GM12878 (cell line): ENCODE data around the gene DOCK1. TPM values are rescaled to one million over a fixed set of nuclear protein-coding genes. Genes with fewer than 3 reads are reported as not detected.

ENCODE experiments used
- ATAC-seq: fragments of 200-7000 bp; cut with Tn5 transposase; 3 replicates; pipeline ENCODE4 v1.9.1; 2020; ENCODE audit warnings: mild to moderate bottlenecking, moderate library complexity
- BruUV-seq: library from RNA; stranded (reverse); fragments of 400-500 nt; replicated peaks from 2 replicates; lab custom pipeline; 2021; lab: Mats Ljungman, UMichigan
- CTCF ChIA-PET: fragments of 300-600 bp; sonication (Branson Sonifier 250); formaldehyde crosslinking; extraction: SDS; loops from one replicate; lab custom pipeline; 2021; ENCODE audit warnings: inconsistent platforms; lab: Yijun Ruan, JAX
- POLR2A ChIA-PET: fragments of 350-600 bp; formaldehyde crosslinking; extraction: SDS; loops from one replicate; lab custom pipeline; 2021; ENCODE audit warnings: inconsistent platforms; lab: Charles Lee
- RAD21 ChIA-PET: fragments of 300-600 bp; sonication (Branson Sonifier 250); formaldehyde crosslinking; loops from one replicate; lab custom pipeline; 2023; ENCODE audit warnings: antibody characterized with exemption; ENCODE audit not compliant: unreplicated experiment; lab: Charles Lee
- SMC1A ChIA-PET: fragments of 300-600 bp; sonication (Branson Sonifier 250); formaldehyde crosslinking; loops from one replicate; lab custom pipeline; 2023; ENCODE audit not compliant: unreplicated experiment, uncharacterized antibody; lab: Charles Lee
- DNase-seq: peaks from one replicate; pipeline ENCODE4 v3.0.0-alpha.2; 2011; ENCODE audit warnings: low read depth, low spot score
- FAIRE-seq: peaks from 3 replicates; lab custom pipeline; 2011; peaks lifted over from hg19 to GRCh38; lab: Jason Lieb, UNC
- H2AFZ ChIP-seq: 2 replicates; pipeline ENCODE4 v1.6.0; 2011; ENCODE audit warnings: low read depth, low read length, control low read depth; ENCODE audit not compliant: control insufficient read depth
- H3K27ac ChIP-seq: 2 replicates; pipeline ENCODE4 v1.5.1; 2011; ENCODE audit warnings: control low read depth; ENCODE audit not compliant: control insufficient read depth, insufficient read depth
- H3K27me3 ChIP-seq, 2 experiments: replicated peaks in 1 of 2; 2 replicates each; pipeline versions ENCODE4 v1.6.0 to v1.6.1; 2011; ENCODE audit warnings: low read length in 1 of 2; ENCODE audit not compliant: control insufficient read depth in 2 of 2, insufficient read depth in 2 of 2
- H3K36me3 ChIP-seq, 2 experiments: 2 replicates each; pipeline ENCODE4 v1.5.1; 2011; ENCODE audit warnings: low read length in 1 of 2; ENCODE audit not compliant: control insufficient read depth in 2 of 2, insufficient read depth in 2 of 2
- H3K4me1 ChIP-seq: 2 replicates; pipeline ENCODE4 v1.6.1; 2011; ENCODE audit warnings: mild to moderate bottlenecking, low read length, moderate library complexity, mixed read lengths; ENCODE audit not compliant: control insufficient read depth, insufficient read depth
- H3K4me2 ChIP-seq: 2 replicates; pipeline ENCODE4 v1.6.0; 2011; ENCODE audit warnings: control low read depth; ENCODE audit not compliant: control insufficient read depth, insufficient read depth
- H3K4me3 ChIP-seq: fragments of 200-600 bp; sonication (generic); 2 replicates; pipeline ENCODE4 v1.5.1; 2016
- H3K79me2 ChIP-seq: 2 replicates; pipeline ENCODE4 v1.6.0; 2011; ENCODE audit warnings: low read length; ENCODE audit not compliant: control insufficient read depth, insufficient read depth
- H3K9ac ChIP-seq: 2 replicates; pipeline ENCODE4 v1.8.0; 2011; ENCODE audit warnings: low read length, control low read depth, mixed read lengths; ENCODE audit not compliant: control insufficient read depth, insufficient read depth
- H3K9me3 ChIP-seq: replicated peaks from 3 replicates; pipeline ENCODE4 v1.5.1; 2011; ENCODE audit warnings: mild to moderate bottlenecking, low read length; ENCODE audit not compliant: control insufficient read depth, insufficient read depth
- H4K20me1 ChIP-seq: 2 replicates; pipeline ENCODE4 v1.6.0; 2011; ENCODE audit not compliant: control insufficient read depth, insufficient read depth
- ATF7 ChIP-seq: fragments of 450-650 bp; IDR thresholded peaks from 2 replicates; pipeline ENCODE4 v1.6.1; 2016; ENCODE audit warnings: low read depth, mild to moderate bottlenecking
- CHD4 ChIP-seq: fragments of 200-600 bp; sonication (generic); IDR thresholded peaks from 2 replicates; pipeline ENCODE4 v1.6.1; 2016; ENCODE audit warnings: mild to moderate bottlenecking
- EED ChIP-seq: sonication (generic); IDR thresholded peaks from 2 replicates; pipeline ENCODE4 v1.6.1; 2016; ENCODE audit warnings: antibody characterized with exemption, low read depth
- EGR1 ChIP-seq, 2 experiments: IDR thresholded peaks; 1 replicate in 1 of 2; 2 replicates in 1 of 2; pipeline ENCODE4 v1.6.1; 2011 to 2012; ENCODE audit warnings: low read depth in 2 of 2, low read length in 2 of 2, borderline replicate concordance in 1 of 2, mild to moderate bottlenecking in 1 of 2, moderate library complexity in 1 of 2
- PML ChIP-seq: IDR thresholded peaks from 2 replicates; pipeline ENCODE4 v1.6.1; 2012; ENCODE audit warnings: low read length, inconsistent platforms
- RCOR1 ChIP-seq: conservative IDR thresholded peaks from 2 replicates; pipeline ENCODE4 v1.6.1; 2012; ENCODE audit warnings: low read depth, low read length, improper control_type of control experiment
- SMAD1 ChIP-seq: fragments of 450-650 bp; IDR thresholded peaks from 2 replicates; pipeline ENCODE4 v1.6.1; 2018; ENCODE audit warnings: mild to moderate bottlenecking, low read depth; ENCODE audit not compliant: partially characterized antibody
- SP1 ChIP-seq: IDR thresholded peaks from one replicate; pipeline ENCODE4 v1.6.1; 2011; ENCODE audit warnings: low read depth, low read length
- TBL1XR1 ChIP-seq: IDR thresholded peaks from 2 replicates; pipeline ENCODE4 v1.6.1; 2012; ENCODE audit warnings: low read depth, low read length, improper control_type of control experiment
- WGBS: methylation state at CpG from one replicate; pipeline ENCODE4 v1.1.6; 2016; ENCODE audit warnings: low lambda C conversion rate; ENCODE audit not compliant: insufficient replicate concordance, insufficient coverage; ENCODE audit errors: missing lambda C conversion rate; 5-methylcytosine and 5-hydroxymethylcytosine counted together
- in situ Hi-C: fragments of 300-500 bp; cut with MboI; formaldehyde crosslinking; loops from 9 replicates; pipeline ENCODE4 v1.14.3; 2018; ENCODE audit warnings: mixed read lengths
- intact Hi-C: fragments of 100-400 bp; cut with micrococcal nuclease; formaldehyde crosslinking; loops from one replicate; pipeline ENCODE4 v1.14.2; 2022; ENCODE audit not compliant: unreplicated experiment
- polyA plus RNA-seq, 11 experiments: library from polyadenylated mRNA; depleted of rRNA in 4 of 11; unstranded in 6 of 11; stranded (reverse) in 5 of 11; fragments of >200 nt; fragmentation: Nextera tagmentation in 4 of 11; fragmentation: Illumina TruSeq in 1 of 11; extraction: Ambion mirVana in 4 of 11; extraction: Trizol in 1 of 11; gene quantifications; 1 replicate in 1 of 11; 2 replicates in 10 of 11; pipeline versions ENCODE4 v1.2.1 to v1.2.3, GENCODE V29; 2011 to 2016; ENCODE audit warnings: inconsistent platforms in 2 of 11, missing spikeins in 2 of 11, low read depth in 1 of 11
- total RNA-seq, 4 experiments: library from RNA; depleted of rRNA in 3 of 4; stranded (reverse); fragments of >200 nt in 3 of 4; fragmentation: Illumina TruSeq in 1 of 4; extraction: Trizol in 1 of 4; gene quantifications; 2 replicates each; pipeline versions ENCODE4 v1.2.1 to v1.2.3, GENCODE V29; 2013 to 2021
- TF ChIP-seq, protein P1 (sequence below): fragments of 450-650 bp; formaldehyde crosslinking; IDR thresholded peaks from 2 replicates; pipeline ENCODE4 v1.4.0; 2022; ENCODE audit warnings: mild to moderate bottlenecking, moderate library complexity

DOCK1 gene
- total and polyA plus RNA-seq, 10 of the 15 experiments (the other 5 are each of a cell fraction or from before 2014, with no cell fraction given), result 0.05 to 0.18 TPM; not detected in 8

DNA sequence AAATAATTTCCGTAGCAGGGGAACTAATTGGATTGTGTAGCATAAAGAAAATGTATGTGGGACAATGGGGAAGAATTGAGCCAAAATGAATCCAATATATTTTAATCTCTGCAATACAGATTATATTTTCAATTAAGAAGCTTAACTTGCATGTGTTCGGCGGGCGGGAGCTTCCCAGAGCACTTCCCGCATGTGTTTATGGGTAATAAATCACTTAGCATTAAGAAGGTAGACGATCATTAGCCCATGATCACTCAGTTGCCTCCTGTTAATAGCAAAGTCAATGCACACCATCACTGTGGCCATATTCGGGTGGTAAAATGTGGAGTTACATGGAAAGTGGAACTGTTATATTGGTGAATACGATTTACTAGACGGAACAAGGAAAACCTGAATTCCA is 414.0 kb downstream of the DOCK1 start:
- H3K4me1 ChIP-seq, result no peaks in the 10 kb centered on the region
- H3K36me3 ChIP-seq, result no peaks in the 10 kb centered on the region
- SMC1A ChIA-PET, result no interaction called here
- no peak overlapping the region for H3K9ac ChIP-seq
- intact Hi-C loops, result no loop called here
- H4K20me1 ChIP-seq, result no peaks in the 10 kb centered on the region
- CTCF ChIA-PET, result no interaction called here
- DNase-seq, result no peak
- in situ Hi-C loops, result no loop called here
- H3K9me3 ChIP-seq, result no peaks in the 10 kb centered on the region
- RAD21 ChIA-PET, result no interaction called here
- H3K27ac ChIP-seq, result no peak overlapping the region
- H3K79me2 ChIP-seq, result no peaks in the 10 kb centered on the region
- H2AFZ ChIP-seq, result no peak overlapping the region
- POLR2A ChIA-PET, result no interaction called here
- H3K4me2 ChIP-seq, result no peak overlapping the region
- H3K27me3 ChIP-seq, result no peaks in the 10 kb centered on the region
- no TSS peak for BruUV-seq
- 37% methylated on average over 9 of the region's 9 CpGs for WGBS
- ATAC-seq, result no peak
- no peak overlapping the region for H3K4me3 ChIP-seq
- FAIRE-seq, result no peak
- TF ChIP-seq RCOR1 (no peak), EGR1 (IDR thresholded peaks at IDR 0.05; ENCODE audit: borderline replicate concordance in 1 of 2, low read depth in 2 of 2, low read length in 2 of 2) (no peak), PML (no peak)
- TF ChIP-seq, all 136 proteins: peak for 0

DNA sequence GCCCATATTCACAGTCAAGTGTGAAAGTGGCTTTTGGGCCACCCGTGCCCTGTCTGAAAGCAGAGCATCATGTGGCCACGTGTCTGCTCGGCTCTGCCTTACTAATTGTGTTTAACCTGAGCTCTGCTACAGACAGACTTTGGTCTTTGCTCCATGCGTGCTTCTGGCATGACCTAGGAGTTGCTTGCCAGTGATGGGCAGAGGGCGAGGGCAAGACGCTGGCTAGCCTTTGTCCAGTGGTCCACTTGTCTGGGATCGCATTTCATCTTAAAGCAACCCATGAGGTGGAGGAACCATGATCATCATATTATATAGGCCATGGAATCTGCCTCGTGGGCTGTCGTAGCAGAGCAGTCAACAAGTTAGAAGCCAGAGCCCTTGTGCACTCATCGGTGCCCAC is 414.5 kb downstream of the DOCK1 start:
- Histone ChIP-seq H3K4me1 (no peaks in the 10 kb centered on the region), H3K9ac (no peak overlapping the region), H3K27me3 (no peaks in the 10 kb centered on the region), H3K27ac (no peak overlapping the region), H3K36me3 (no peaks in the 10 kb centered on the region), H3K79me2 (no peaks in the 10 kb centered on the region), H2AFZ (no peak overlapping the region), H4K20me1 (no peaks in the 10 kb centered on the region), H3K4me3 (no peak overlapping the region), H3K4me2 (no peak overlapping the region), H3K9me3 (no peaks in the 10 kb centered on the region)
- no TSS peak for BruUV-seq
- CTCF ChIA-PET, result no interaction called here
- in situ Hi-C loops, result no loop called here
- ATAC-seq (no peak), DNase-seq (no peak), FAIRE-seq (no peak)
- no peak for TF ChIP-seq TBL1XR1
- TF ChIP-seq, protein P1, sequence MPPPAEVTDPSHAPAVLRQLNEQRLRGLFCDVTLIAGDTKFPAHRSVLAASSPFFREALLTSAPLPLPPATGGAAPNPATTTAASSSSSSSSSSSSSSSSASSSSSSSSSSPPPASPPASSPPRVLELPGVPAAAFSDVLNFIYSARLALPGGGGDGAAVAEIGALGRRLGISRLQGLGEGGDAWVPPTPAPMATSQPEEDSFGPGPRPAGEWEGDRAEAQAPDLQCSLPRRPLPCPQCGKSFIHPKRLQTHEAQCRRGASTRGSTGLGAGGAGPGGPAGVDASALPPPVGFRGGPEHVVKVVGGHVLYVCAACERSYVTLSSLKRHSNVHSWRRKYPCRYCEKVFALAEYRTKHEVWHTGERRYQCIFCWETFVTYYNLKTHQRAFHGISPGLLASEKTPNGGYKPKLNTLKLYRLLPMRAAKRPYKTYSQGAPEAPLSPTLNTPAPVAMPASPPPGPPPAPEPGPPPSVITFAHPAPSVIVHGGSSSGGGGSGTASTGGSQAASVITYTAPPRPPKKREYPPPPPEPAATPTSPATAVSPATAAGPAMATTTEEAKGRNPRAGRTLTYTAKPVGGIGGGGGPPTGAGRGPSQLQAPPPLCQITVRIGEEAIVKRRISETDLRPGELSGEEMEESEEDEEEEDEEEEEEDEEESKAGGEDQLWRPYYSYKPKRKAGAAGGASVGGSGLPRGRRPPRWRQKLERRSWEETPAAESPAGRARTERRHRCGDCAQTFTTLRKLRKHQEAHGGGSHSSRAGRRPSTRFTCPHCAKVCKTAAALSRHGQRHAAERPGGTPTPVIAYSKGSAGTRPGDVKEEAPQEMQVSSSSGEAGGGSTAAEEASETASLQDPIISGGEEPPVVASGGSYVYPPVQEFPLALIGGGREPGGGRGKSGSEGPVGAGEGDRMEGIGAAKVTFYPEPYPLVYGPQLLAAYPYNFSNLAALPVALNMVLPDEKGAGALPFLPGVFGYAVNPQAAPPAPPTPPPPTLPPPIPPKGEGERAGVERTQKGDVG (CRISPR knock-in tag), result no peak
- TF ChIP-seq SP1, result no peak
- TF ChIP-seq ATF7, result no peak
- no peak for TF ChIP-seq SMAD1
- TF ChIP-seq EED, result no peak
- TF ChIP-seq CHD4, result no peak
- SMC1A ChIA-PET, result no interaction called here
- WGBS, result 25% methylated on average over 10 of the region's 10 CpGs
- RAD21 ChIA-PET, result no interaction called here
- POLR2A ChIA-PET, result no interaction called here
- intact Hi-C loops, result no loop called here
